NT2/D1 (cell line): ENCODE data around the gene KLF6.
"Not testable (repeated sequence)": the region's sequence is repeated elsewhere in the genome, so short reads cannot be mapped to it uniquely, and the experiment has no call there.

ENCODE experiments used
- DNase-seq: peaks from one replicate; pipeline ENCODE4 v3.0.0-alpha.2; 2011; ENCODE audit warnings: low read depth, low spot score
- H3K27me3 ChIP-seq: 2 replicates; pipeline ENCODE4 v1.6.0; 2011; ENCODE audit warnings: mild to moderate bottlenecking; ENCODE audit not compliant: insufficient read length, insufficient read depth
- H3K36me3 ChIP-seq: 2 replicates; pipeline ENCODE4 v1.6.1; 2011; ENCODE audit warnings: mild to moderate bottlenecking, low read length, mixed read lengths; ENCODE audit not compliant: insufficient read depth, insufficient read length
- H3K4me1 ChIP-seq: 2 replicates; pipeline ENCODE4 v1.5.1; 2011; ENCODE audit not compliant: insufficient read depth, insufficient read length
- H3K4me3 ChIP-seq: 2 replicates; pipeline ENCODE4 v1.5.1; 2011; ENCODE audit warnings: low read depth; ENCODE audit not compliant: insufficient read length
- H3K9ac ChIP-seq: 2 replicates; pipeline ENCODE4 v1.6.0; 2011; ENCODE audit warnings: low read depth; ENCODE audit not compliant: insufficient read length
- H3K9me3 ChIP-seq: 2 replicates; pipeline ENCODE4 v1.5.1; 2011; ENCODE audit warnings: mild to moderate bottlenecking, low read length; ENCODE audit not compliant: insufficient read depth
- SUZ12 ChIP-seq: IDR thresholded peaks from 2 replicates; pipeline ENCODE4 v1.6.1; 2011; ENCODE audit not compliant: insufficient read length, insufficient read depth; ENCODE audit errors: extremely low read depth
- YY1 ChIP-seq: IDR thresholded peaks from 2 replicates; pipeline ENCODE4 v1.6.1; 2011; ENCODE audit not compliant: insufficient read length, insufficient read depth
- ZNF274 ChIP-seq: IDR thresholded peaks from 2 replicates; pipeline ENCODE4 v1.6.1; 2011; ENCODE audit warnings: mild to moderate bottlenecking, low read depth, low read length

KLF6 gene

DNA sequence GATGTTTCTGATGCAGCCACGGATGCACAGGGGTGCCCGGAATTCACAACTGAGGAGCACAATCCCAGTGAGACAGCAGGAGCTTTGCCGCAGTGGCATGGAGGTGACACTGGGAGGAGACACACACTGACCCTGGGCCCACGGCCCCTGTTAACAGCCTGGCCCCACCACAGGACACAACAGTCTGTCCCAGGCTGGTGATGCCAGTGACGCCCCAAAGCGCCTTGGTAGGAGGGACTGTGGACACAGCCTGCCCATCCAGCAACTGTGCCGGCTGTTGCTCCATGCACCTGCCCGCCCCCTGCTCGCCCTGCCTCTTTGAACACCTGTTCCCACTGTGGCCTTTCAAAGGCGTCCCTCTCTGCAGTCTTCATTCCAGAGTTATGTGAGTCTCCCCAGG lies 49.8 kb downstream of the KLF6 start:
- Histone ChIP-seq H3K36me3 (no peaks in the 10 kb centered on the region), H3K4me1 (no peaks in the 10 kb centered on the region), H3K27me3 (no peaks in the 10 kb centered on the region), H3K4me3 (no peak overlapping the region), H3K9me3 (no peaks in the 10 kb centered on the region), H3K9ac (no peak overlapping the region)
- no peak for DNase-seq
- TF ChIP-seq YY1, result no peak
- no peak for TF ChIP-seq SUZ12
- TF ChIP-seq ZNF274, result no peak

DNA sequence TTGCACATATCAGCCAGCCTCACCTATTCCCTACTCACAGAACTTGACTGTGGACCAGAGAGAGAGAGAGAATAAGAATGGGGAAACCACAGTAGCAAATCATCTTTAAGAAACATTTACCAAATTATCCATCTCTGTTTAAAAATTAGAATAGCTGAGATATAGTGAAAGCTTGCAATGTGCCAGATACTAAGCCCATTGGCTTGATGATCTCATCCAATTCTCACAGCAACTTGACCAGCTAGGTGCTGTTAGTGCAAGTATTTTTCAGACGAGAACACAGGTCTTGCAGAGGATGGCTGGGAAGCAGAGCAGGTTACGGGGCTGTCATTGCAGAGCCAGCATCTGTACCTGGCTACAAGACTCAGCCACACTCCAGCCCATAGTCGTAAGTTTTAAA lies 50.9 kb downstream of the KLF6 start:
- Histone ChIP-seq H3K4me3 (no peak overlapping the region), H3K27me3 (no peaks in the 10 kb centered on the region), H3K9ac (no peak overlapping the region), H3K36me3 (no peaks in the 10 kb centered on the region), H3K4me1 (no peaks in the 10 kb centered on the region), H3K9me3 (no peaks in the 10 kb centered on the region)
- TF ChIP-seq YY1 (no peak), SUZ12 (no peak), ZNF274 (no peak)
- DNase-seq, result no peak

GRCh38 chr10:3732183-3732582 lies 52.8 kb downstream of the KLF6 start:
- H3K9me3 ChIP-seq, H3K27me3 ChIP-seq, H3K9ac ChIP-seq, H3K36me3 ChIP-seq, H3K4me3 ChIP-seq, H3K4me1 ChIP-seq, DNase-seq: not testable (repeated sequence)

- Histone ChIP-seq H3K4me3 (no peak overlapping the region), H3K9ac (no peak overlapping the region), H3K36me3 (no peaks in the 10 kb centered on the region), H3K27me3 (no peaks in the 10 kb centered on the region), H3K9me3 (no peaks in the 10 kb centered on the region), H3K4me1 (no peaks in the 10 kb centered on the region)
- DNase-seq, result no peak
- TF ChIP-seq YY1 (no peak), ZNF274 (no peak), SUZ12 (no peak)
Measured at GRCh38 chr10:3729397-3729976, 55.5 kb downstream of the KLF6 start.

DNA sequence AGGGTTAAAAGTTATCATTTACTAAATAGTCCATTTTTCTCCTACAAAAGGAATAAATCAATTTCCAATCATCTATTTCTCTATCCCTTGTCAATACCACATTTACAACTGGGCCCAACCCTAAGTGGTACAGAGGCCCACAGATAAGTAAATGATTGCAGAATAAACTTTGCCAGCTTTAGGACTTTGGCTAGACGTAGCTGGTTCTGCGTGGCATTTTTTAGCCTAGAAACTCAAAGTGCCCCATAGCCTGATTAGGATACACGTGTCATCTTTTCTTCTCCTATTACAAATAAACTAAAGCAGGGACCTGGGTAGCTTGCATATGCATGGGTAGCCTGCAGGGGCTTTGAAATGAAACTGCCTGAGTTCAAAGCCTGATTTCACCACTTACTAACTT lies 56.4 kb downstream of the KLF6 start:
- Histone ChIP-seq H3K36me3 (no peaks in the 10 kb centered on the region), H3K4me1 (no peaks in the 10 kb centered on the region), H3K27me3 (no peaks in the 10 kb centered on the region), H3K9me3 (no peaks in the 10 kb centered on the region), H3K9ac (no peak overlapping the region), H3K4me3 (no peak overlapping the region)
- no peak for DNase-seq
- no peak for TF ChIP-seq SUZ12
- no peak for TF ChIP-seq YY1
- TF ChIP-seq ZNF274, result no peak

DNA sequence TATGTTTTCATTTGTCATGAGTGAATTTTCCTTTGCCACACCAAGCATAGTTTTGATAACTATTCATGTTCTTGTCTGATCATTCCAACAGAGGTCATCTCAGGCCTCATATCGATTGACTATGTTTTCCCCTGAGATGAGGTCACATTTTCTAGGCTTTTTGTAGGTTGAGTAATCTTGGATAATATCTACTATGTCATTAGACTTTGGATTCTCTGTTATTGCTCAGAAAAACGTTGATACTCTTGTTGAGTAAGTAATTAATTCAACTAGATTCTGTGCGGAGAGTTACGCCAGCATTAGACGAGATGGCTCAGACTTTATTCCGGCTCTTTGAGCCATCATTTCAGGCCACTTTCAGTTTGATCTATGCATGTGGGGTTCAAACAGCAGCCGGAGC lies 57.7 kb downstream of the KLF6 start:
- Histone ChIP-seq H3K27me3 (no peaks in the 10 kb centered on the region), H3K36me3 (no peaks in the 10 kb centered on the region), H3K9me3 (no peaks in the 10 kb centered on the region), H3K4me1 (no peaks in the 10 kb centered on the region), H3K4me3 (no peak overlapping the region), H3K9ac (no peak overlapping the region)
- TF ChIP-seq YY1, result no peak
- TF ChIP-seq ZNF274, result no peak
- TF ChIP-seq SUZ12, result no peak
- DNase-seq, result no peak
